ENCODE results near the gene RASSF5.

The RASSF5 gene

DNA sequence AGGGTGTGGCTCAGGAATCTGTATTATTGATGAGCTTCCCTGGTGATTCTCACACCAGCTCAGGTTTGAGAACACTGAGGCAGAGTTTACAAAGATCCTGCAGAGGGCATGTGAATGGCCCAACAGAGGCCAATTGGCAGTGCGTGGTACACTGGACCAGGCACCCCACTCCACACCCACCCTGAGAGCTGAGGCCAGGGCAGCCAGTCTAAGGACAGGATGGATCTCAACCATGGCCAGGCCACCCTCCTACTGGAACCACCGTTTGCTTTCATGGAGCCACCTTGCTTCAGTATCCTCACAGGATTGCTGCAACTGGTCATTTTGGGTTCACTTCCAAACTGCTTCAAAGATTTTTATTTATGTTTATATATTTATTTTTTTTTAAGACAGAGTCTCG, 7.3 kb upstream of the RASSF5 start:
- no peak for FAIRE-seq

DNA sequence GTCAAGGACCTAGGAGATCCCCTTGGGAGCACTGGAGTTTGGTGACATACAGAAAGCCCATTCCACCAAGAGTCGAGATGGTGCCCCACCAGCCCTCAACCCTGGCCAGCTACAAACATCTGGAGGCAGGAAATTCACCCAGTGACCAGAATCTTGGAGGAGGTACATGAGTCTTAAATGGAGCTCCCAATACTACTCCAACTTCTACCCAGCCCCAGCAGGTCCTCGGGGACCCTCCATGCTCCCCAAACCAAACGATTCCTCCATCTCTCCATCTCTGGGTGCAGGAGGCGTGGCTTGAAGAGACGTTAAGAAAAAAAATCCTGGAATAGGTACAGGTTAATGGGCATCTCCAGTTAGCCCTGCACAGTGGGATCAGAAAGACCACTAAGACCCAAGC, 5.5 kb upstream of the RASSF5 start:
- FAIRE-seq = no peak

DNA sequence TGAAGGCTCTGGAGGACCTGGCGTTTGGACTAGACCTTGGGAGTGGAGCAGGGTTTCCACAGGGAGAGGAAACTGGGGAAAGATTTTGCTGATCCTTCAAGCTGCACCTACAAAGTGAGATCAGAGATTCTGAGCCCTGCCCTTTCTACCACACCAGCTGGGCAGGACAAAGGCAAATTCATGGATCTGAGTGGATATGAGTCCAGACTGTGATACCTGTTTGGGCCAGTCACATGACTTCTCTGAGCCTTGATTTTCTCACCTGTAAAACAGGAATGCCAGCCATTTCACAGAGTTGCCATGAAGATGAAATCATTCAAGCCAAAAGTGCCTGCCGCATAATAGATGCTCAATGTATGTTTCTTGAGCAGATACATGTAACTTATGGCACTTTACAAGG, 4.9 kb upstream of the RASSF5 start:
- FAIRE-seq = no peak

DNA sequence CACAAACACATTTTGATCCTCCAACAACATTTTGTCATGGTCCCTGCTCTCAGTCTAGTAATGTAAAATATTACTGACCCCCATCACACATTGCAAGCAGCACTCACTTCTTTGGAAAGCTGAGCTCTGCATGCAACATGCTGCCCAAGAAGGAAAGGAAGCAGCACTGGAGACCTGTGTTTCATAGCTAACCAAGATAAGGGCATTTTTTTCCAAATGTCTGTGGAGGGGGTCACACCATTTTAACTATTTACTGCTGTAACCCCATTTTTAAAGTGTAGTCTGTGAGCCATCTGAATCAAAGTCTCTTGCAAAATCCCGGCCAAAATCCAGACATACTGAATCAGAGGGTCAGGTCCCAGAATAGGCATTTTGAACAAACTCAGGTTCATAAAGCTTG, 4.5 kb upstream of the RASSF5 start:
- no peak for FAIRE-seq

DNA sequence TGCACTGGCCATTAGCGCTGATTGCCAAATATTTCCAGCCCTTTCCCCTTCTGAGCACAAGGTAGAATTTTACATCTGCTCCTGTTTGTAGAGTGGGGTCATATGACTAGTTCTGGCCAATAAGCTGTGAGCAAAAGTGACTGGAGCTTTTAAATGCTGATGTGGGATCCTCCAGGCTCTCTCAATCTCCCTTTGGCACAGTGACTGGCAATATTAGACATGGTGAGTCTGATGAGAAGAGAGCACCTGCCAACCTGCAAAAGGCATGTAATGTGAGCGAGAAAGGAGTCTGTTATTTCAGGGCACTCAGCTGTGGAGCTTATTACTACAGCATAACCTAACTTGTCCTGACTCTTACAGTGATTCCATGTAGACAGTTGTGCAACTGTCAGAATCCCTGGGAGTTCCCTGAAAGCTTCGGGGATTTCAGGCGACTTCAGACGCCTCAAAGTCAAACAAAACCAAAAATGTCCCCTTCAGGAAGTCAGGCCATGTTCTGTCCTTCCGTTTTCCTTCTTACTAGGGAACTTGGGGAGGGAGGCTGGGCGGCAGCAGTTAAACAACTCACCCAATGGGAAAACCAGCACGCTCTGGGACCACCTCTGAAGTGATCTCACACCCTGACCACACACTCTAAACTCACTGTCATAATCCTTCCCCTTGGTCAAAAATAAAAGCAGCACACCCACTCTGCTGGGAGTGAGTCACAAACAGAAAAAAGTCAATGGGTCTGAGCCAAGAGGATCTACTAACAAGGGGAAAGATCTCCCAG, 3.6 kb upstream of the RASSF5 start:
- FAIRE-seq = no peak

DNA sequence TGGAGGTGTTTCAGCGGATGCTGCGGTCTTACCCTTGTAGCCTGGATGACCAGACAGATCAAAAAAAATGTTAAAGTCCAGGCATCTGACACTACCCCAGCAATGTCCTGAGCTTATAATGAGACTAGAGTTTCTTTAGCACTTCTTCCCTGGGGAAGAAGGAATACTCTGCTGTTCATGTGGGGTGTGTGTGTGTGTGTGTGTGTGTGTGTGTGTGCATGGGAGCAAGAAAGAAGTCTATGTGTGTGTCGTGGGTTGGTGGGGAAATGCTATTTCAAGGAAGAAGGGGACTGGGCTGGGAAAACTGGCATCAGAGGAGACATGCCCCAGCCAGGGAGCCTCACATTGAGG, 3.0 kb upstream of the RASSF5 start:
- FAIRE-seq = no peak

DNA sequence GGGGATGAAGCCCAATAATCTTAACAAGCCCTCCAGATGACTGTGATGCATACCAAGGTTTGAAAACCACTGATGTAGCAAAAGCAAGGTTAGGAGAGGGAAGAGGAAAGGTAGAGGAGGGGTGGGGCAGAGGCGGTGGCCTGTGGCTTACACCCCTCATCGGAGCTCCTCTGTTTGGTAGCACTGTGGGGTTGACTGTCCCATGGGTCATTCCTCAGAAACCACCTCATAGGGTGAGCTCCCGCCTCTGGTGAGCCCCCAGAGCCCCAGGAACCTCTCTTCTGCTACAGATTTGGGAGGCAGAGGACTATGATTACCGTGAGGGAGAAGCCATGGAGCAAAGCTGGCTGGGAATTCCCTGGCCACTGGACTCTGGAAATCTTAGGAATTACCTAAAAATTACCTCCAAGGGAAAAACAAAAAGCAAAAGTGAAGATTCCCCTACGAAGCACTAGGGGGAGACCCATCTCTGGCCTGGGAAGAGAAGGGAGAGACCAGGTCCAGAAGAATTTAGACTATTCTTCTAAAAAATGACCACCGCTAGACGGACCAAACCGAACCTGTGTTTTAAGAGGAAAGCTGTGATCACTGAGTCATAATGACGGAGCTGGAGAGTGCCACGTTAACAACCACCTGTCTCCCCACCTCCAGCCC, 1.5 kb upstream of the RASSF5 start:
- FAIRE-seq = no peak

DNA sequence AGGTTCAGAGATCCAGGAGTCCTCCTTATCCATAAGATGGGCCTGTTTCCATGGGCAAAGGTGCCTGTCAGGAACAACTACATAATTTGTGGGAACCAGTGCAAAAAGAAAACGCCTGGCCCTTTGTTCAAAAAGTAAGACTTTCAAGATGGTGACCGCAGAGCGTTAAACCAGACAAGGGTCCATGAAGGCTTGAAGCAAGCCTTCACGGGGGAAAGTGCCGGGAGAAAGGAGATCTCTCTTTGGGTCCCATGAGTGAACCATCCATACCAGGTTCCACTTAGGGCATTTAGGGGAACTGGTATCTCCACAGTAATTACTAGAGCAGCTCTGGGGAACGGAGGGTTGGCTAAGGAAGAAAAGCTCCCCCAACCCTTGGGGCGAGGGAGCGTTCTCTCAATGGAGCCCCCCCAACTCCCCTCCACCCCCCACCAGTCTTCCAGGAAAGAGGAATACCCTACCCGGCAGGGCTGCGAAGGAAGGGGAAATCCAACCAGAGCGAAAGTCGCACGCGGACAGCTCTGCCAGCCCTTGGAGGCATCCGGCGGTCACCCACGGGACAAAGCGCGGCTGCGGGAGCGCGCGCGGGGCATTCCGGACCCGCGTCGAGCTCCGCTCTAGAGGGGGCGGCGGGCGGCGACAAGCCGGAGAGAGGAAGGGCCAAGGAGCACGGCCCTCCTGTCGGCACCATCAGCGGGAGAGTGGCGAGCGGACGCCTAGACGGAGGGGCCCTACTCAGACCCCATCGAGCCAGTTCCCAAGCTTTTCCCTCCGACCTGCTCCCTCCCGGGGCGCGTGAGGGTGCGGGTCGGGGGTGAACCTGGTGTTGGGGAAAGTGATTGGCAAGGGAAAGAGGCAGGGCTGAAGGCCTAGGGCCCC, 687 bp upstream of the RASSF5 start:
- FAIRE-seq = no peak

DNA sequence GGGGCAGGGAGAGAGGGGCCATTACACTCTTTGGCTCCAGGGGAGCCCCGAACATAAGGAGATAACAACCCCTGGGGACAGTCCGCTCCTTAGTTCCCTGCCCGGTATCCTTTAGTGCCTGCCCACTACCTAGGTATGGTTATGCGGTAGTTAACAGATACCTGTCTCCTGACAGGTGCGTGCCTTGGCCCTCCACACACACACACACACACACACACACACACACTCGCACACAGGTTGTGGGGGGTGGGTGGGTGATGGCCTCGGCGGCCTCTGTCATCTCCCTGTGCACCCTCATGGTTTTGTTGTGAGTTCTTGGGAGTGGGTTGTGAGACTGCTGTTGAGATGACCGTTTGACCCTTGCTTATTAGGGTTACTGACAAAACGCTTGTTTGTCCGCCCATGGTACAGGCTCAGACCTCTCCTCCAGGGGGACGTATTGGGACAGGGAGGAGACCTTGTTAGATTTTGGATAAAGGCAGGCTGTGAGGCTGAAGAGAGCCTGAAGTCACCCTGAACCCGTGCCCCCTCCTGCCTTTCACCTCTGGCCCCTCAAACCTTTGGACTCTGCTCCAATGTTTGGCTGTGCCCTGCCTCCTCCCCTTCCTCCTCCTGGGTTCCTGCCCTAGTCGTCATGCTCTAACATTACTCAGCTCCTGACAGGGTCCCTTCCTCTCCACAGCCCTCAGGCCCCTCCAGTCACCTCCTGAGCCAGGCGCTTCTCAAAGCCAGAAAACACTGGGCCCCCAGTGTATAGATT, 979 bp downstream of the RASSF5 start:
- no peak for FAIRE-seq

DNA sequence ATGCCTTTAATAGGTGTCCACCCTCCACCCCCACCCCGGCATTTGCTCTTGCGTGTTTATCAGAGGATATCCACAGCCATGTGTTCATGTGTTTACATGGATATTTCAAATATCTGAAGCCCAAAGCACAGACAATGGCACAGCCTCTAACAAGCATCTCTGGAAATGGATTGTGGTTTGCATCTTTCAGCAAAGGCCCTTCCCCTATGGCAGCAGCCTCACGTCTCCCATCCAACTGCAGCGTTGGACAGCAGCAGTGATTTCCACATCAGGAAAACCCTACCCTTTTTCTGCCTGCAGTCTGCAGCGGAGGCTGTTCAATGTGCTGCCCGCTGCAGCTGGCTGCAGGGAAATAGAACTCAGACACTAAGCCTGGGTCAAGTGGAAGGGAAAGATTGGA, 1.6 kb downstream of the RASSF5 start:
- no peak for FAIRE-seq

DNA sequence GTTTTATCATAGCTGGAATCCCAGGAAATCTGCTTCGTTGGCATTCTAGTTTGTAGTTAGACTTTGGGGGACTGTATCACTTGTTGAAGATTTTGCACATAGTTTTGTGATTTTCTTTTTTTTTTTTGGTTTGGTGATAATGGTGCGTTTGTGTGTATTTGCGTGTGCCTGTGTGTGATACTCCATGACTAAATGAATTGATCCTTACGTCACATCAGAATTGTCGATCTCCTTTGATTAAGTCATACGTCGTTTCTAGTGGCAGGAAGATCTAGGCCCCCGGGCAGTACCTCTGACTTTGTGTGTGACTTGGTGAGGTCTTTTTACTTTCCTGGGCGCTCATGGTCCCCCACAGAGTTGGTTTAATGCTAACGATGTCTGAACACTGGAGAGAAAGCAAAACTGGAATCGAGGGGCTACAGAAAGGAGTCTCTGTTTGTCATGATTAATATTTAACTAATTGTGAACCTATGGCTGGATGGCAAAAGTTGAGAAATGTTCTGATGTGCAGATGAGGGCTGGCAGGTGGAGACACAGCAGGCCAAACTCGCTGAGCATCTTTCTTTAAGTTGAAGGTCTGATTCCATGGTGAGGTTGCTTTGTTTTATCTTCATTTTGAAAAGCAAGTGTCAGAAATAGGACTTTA, 2.4 kb downstream of the RASSF5 start:
- no peak for FAIRE-seq

DNA sequence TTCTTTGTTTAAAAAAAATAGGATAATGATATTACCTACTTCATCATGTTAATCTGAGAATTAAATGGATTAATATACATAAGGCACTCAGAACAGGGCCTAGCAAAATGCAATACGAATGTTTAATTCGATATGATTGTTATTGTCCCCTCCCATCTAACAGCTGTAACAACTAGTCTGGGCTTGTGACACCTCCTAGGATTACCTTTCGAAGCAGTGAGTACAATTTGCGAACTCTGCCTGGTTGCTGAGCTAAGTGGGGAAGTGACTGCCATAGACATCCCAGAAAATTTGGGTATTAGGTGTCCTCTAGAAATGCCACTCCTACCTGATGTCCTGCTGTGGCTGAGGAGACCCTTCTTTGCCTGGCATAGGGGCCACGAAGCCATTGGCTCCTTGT, 3.0 kb downstream of the RASSF5 start:
- no peak for FAIRE-seq

DNA sequence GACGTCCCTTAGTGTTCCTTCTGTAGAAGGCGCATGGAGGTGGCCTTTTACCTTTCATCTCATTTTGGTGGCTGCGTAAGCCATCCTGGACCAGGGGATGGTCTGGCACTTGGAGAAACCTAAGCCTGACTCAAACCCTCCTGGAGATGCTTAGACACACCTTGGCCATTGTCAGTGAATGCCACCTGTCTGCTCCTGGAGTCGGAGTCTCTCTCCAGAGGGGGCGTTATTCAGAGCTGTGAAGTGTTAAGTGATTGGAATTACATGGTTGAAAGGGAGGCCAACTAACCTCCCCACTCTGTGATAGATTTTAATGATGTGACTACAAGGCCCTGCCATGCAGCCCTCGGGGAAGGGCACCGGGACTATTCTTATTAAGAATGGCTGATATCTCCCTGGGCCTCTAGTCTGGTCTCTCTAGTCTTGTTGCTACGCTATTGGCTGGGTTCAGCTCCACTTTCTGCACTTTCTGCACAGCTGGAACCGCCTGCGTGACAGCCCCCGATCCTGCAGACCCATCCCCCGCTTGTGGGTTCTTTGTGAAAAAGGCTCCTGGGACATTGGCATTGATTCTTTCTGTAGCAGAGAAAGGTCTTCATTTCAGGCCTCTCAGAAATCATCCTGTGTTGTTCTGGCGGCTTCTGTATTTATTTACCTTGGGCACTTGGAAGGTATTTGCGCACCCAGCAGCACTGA, 4.2 kb downstream of the RASSF5 start:
- FAIRE-seq = no peak

DNA sequence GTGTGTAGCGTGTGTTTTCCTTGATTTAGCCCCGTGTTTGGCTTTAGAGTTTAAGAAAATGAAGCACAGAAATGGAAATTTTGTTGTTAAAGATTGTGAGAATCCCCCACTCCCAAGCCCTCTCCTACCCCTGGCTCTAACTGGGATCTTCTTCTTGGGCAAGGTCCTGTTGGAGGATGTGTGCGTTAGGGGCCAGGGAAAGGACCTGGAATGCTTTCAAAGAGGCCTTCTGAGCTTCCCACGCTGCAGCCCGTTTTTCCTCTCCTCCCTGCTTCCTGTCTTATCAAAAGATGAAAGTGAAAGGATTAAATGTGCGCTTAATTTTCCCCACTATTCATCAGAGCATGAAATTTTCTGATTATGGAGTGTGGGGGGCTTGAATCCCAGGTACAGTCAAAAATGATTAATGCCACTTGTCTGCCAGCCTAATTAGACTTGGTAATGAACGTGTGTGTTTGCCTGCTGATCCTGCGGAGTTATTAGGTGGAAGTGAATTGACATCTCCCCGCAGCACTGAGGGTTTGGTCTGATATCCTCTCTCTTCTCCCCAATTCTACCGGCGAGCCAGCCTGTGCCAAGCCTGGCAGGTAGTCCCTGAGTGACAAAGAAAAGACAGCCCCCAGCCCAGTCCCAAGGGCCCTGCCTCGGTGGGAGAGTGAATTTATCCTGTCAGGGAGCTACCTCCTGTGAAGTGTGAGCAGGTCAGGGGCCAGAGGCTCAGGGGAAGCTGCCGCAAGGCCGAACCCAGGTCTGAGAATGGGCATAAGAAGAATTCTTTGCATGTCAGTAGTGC, 4.9 kb downstream of the RASSF5 start:
- no peak for FAIRE-seq

DNA sequence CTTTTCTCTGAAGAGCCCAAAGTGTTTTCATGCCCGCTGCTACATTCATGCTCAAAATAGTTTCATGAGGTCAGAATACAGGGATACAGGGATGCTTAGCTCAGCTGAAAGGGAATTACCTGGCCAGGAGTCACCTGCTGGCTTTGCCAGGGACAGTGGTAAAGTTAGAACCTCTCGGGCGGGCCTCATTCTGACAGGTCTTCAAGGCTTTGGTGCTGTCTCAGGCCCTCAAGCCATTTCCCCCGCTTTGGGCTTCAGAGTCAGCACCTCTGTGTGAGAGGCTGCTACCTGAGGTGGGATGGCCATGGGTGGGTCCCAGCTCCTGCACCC, 5.5 kb downstream of the RASSF5 start:
- no peak for FAIRE-seq

DNA sequence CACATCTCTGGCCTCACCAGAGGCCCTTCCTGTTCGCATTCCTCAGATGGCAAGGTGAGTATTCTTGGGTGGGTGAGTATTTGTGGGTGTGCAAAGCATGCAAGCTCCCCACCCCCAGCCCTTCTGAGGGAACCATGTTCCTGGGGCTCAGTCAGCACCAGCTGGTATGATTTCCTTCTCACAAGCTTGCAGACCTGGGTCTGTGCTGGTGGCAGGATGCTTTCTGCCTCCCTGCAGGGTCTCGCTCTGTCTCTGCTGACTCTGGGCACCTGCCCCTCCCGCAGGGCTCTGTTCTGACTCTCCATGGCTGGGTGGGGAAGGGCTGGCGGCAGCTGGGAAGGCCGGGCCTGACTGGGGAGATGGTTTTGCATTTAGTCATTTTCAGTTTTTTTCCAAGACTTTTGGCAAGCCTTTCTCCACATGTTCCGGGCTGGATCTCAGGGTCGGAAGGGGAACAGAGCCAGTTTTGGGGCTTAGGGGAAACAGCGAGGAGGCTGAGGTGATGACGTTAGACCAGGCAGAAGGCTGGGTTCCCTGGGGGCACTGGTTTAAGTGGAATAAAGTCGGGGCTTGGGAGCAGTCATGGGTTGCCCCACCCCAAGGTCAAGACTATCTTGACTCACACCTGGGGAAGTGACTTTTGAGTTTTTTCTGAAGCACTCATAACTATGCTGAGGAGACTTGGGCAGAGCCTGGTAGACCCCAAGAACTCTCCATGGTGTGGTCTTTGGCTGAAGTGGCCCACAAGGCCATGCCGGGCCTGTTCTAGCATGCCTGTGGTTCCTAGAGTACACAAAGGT, 6.2 kb downstream of the RASSF5 start:
- FAIRE-seq = no peak

DNA sequence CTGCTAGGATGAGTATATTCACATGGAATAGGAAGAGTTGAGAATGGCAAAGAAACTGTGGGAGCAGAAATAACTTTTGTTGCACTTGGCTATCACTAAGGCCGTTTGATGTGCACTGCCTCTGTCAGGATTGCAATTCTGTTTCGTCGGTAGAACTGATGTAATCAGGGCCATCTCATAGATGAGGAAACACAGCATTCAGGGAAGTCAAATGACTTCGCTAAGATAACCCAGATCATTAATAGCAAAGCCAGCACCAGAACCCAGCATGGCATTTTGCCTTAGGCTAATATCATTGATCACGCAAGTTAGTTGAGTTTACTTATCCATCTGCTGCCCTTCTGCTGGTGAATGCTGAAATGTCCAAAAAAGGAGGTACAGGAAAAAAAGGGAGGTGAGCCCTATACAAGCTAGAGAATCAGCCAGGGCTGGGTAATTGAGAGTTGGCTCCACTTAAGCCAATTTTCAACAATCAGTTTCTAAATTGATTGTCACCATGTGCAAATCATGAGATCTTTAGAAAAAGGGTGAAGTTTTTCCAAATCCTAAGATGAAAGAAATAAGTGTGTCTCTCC, 7.6 kb downstream of the RASSF5 start:
- FAIRE-seq = no peak

DNA sequence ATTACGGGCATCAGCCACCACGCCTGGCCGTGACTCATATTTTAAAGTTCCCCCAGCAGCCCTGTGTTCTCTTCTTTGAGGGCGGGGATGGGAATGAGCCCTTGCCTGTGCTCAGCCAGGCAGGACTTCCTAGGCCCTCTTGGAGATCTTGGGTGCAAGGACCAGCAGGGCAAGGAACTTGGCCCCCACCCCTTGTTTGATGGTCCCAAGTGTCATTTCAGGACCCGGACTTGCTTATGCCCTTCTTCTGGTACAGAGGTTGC, 9.3 kb downstream of the RASSF5 start:
- FAIRE-seq = no peak

DNA sequence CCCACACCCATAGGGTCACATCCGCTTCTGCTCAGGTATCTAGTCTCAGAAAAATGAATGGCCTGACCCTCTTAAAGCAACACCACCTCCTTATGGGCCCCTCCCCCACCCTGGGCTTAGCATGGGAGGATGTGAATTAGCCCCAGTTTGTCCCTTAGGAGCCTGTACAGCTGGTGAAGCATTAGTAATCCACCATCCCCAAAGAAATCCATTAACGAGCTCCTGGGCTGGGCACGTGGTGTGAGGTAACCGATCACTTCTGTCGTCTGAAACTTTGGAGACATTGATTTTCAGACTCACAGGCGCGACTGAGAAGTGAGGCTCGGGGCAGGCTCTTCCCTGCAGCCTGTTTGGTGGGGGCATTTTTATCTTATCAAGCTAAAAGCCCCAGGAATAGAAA, 10.5 kb downstream of the RASSF5 start:
- no peak for FAIRE-seq

DNA sequence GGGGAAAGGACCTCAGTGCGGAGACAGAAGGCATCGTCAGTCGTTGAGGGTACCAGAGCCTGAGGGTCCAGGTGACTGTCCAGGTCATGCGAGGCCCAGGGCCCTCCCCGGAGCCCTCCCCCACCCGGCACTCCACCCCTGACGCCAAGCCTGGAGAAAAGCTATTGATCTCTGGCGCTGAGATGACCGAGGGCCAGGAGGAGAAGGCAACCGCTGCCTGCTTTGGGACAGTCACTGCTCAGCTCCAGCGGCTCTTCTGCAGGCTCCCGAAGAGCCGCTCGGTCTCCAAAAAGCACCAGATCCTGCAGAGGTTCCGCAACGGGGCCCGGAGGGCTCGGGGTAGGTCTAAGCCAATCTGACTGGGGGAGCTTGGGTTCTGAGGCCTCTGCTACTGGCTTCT, 10.9 kb downstream of the RASSF5 start:
- FAIRE-seq = no peak
